ENCODE results near the gene MGAT5B. TPM values are rescaled to one million over a fixed set of nuclear protein-coding genes. Genes with fewer than 3 reads are reported as not detected.

The MGAT5B gene
- total and polyA plus RNA-seq, 2 donors (not counting 1 experiment from before 2014, with no cell fraction given) = 0.15 to 37.8 TPM

DNA sequence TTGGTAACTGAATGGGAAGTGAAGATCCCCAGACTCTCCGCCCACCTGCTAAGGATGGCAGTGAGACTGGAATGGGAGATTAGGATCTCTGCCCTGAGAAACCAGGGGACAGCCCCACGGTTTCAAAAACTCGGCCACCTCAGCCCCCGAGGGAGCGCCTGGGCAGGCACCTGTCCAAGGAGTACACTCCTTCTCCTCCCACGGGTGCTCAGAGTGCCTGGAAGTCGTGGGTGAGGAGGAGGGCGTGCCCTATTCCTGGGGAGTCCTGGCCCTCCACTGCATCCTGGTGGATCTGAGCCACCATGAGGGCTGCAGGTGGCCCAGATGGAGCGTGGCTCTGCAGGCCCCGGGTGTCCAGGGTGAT, 78.5 kb downstream of the MGAT5B start:
- Mint-ChIP-seq H3K27ac (no peak overlapping the region), H3K4me1 (no peaks in the 10 kb centered on the region), H3K27me3 (peaks cover 6% of the 10 kb centered on the region), H3K9me3 (ENCODE audit: insufficient read depth) (no peaks in the 10 kb centered on the region), H3K4me3 (no peak overlapping the region)
- intact Hi-C loops (cut with micrococcal nuclease) = no loop called here
- Histone ChIP-seq H4K20me1 (ENCODE audit: control insufficient read depth, insufficient read depth, low read length, poor library complexity, severe bottlenecking) (no peaks in the 10 kb centered on the region), H3K79me2 (ENCODE audit: control insufficient read depth, insufficient read depth, low read length) (no peaks in the 10 kb centered on the region), H3K4me3 (ENCODE audit: control extremely low read depth in 1 of 5, extremely low read depth in 1 of 5, insufficient read depth in 1 of 5, low read depth in 2 of 5, low read length in 4 of 5) (no peak overlapping the region), H2AFZ (ENCODE audit: insufficient read depth, low read depth, low read length, poor library complexity, severe bottlenecking) (no peak overlapping the region), H3K27ac (ENCODE audit: low read length in 2 of 2) (no peak overlapping the region), H3K4me1 (ENCODE audit: control insufficient read depth in 2 of 2, insufficient read depth in 2 of 2, low read length in 2 of 2) (no peaks in the 10 kb centered on the region), H3K4me2 (replicated peaks; ENCODE audit: low read depth, low read length, poor library complexity, severe bottlenecking) (no peak overlapping the region), H3K9me3 (ENCODE audit: control extremely low read depth in 1 of 3, control insufficient read depth in 2 of 3, insufficient read depth in 1 of 3, low read length in 2 of 3) (no peaks in the 10 kb centered on the region), H3K27me3 (replicated peaks in 1 of 4; ENCODE audit: control extremely low read depth in 1 of 4, control insufficient read depth in 3 of 4, insufficient read depth in 4 of 4, low read length in 3 of 4) (no peaks in the 10 kb centered on the region), H3K36me3 (replicated peaks in 1 of 2; ENCODE audit: control extremely low read depth in 1 of 2, control insufficient read depth in 1 of 2, extremely low read depth in 1 of 2, insufficient read depth in 2 of 2, low read length in 1 of 2) (no peaks in the 10 kb centered on the region), H3K9ac (ENCODE audit: low read length) (no peak overlapping the region)
- TF ChIP-seq, protein P1, sequence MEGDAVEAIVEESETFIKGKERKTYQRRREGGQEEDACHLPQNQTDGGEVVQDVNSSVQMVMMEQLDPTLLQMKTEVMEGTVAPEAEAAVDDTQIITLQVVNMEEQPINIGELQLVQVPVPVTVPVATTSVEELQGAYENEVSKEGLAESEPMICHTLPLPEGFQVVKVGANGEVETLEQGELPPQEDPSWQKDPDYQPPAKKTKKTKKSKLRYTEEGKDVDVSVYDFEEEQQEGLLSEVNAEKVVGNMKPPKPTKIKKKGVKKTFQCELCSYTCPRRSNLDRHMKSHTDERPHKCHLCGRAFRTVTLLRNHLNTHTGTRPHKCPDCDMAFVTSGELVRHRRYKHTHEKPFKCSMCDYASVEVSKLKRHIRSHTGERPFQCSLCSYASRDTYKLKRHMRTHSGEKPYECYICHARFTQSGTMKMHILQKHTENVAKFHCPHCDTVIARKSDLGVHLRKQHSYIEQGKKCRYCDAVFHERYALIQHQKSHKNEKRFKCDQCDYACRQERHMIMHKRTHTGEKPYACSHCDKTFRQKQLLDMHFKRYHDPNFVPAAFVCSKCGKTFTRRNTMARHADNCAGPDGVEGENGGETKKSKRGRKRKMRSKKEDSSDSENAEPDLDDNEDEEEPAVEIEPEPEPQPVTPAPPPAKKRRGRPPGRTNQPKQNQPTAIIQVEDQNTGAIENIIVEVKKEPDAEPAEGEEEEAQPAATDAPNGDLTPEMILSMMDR (IDR thresholded peaks at IDR 0.05) = no peak
- no peak for TF ChIP-seq EZH2 (IDR thresholded peaks at IDR 0.05; ENCODE audit: borderline replicate concordance, insufficient read depth, low read depth, low read length, poor library complexity, severe bottlenecking)
- ATAC-seq (ENCODE audit: low read depth) = no peak
- 77% methylated on average over 9 of the region's 10 CpGs for WGBS (ENCODE audit: insufficient coverage)
- ChIA-PET POLR2A (no interaction called here), CTCF (interaction anchor here (0.6 kb wide), 1 partner anchor 10 kb away, joined by 3 read pairs; no protein-coding TSS in a partner anchor)
- DNase-seq = no peak

DNA sequence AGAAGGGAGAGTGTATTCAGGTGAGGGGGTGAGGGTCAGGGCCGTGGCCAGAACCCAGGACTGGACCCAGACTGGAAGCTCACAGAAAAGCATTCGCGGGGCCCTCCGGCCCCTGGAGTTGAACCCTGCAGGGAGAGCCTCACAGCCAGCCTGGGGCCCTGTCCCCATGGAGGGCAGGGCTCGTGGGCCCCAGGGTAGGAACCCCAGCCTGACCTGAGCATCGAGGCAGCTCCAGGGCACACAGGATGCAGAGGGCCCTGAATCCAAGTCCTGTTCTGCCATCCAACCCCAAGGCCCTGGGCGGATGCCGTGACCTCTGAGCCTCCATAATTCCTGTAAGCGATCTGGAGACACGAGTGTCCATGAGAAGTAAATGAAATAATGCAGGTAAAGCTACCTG, 79.1 kb downstream of the MGAT5B start:
- H3K27me3 Mint-ChIP-seq = peaks cover 6% of the 10 kb centered on the region
- no peak for TF ChIP-seq EZH2 (IDR thresholded peaks at IDR 0.05; ENCODE audit: borderline replicate concordance, insufficient read depth, low read depth, low read length, poor library complexity, severe bottlenecking)
- TF ChIP-seq, protein P1 (IDR thresholded peaks at IDR 0.05) = no peak
- no peak overlapping the region for H3K27ac Mint-ChIP-seq
- H3K9ac ChIP-seq (ENCODE audit: low read length) = no peak overlapping the region
- H3K9me3 ChIP-seq (ENCODE audit: control extremely low read depth in 1 of 3, control insufficient read depth in 2 of 3, insufficient read depth in 1 of 3, low read length in 2 of 3) = no peaks in the 10 kb centered on the region
- no peak overlapping the region for H3K4me3 ChIP-seq (ENCODE audit: control extremely low read depth in 1 of 5, extremely low read depth in 1 of 5, insufficient read depth in 1 of 5, low read depth in 2 of 5, low read length in 4 of 5)
- no peaks in the 10 kb centered on the region for H3K79me2 ChIP-seq (ENCODE audit: control insufficient read depth, insufficient read depth, low read length)
- H3K27ac ChIP-seq (ENCODE audit: low read length in 2 of 2) = no peak overlapping the region
- CTCF ChIA-PET = no interaction called here
- H3K27me3 ChIP-seq (replicated peaks in 1 of 4; ENCODE audit: control extremely low read depth in 1 of 4, control insufficient read depth in 3 of 4, insufficient read depth in 4 of 4, low read length in 3 of 4) = no peaks in the 10 kb centered on the region
- POLR2A ChIA-PET = no interaction called here
- no peak for ATAC-seq (ENCODE audit: low read depth)
- H2AFZ ChIP-seq (ENCODE audit: insufficient read depth, low read depth, low read length, poor library complexity, severe bottlenecking) = no peak overlapping the region
- H3K4me1 Mint-ChIP-seq = no peaks in the 10 kb centered on the region
- H3K4me3 Mint-ChIP-seq = no peak overlapping the region
- intact Hi-C loops (cut with micrococcal nuclease) = no loop called here
- H4K20me1 ChIP-seq (ENCODE audit: control insufficient read depth, insufficient read depth, low read length, poor library complexity, severe bottlenecking) = no peaks in the 10 kb centered on the region
- H3K4me2 ChIP-seq (replicated peaks; ENCODE audit: low read depth, low read length, poor library complexity, severe bottlenecking) = no peak overlapping the region
- no peak for DNase-seq
- no peaks in the 10 kb centered on the region for H3K9me3 Mint-ChIP-seq (ENCODE audit: insufficient read depth)
- no peaks in the 10 kb centered on the region for H3K36me3 ChIP-seq (replicated peaks in 1 of 2; ENCODE audit: control extremely low read depth in 1 of 2, control insufficient read depth in 1 of 2, extremely low read depth in 1 of 2, insufficient read depth in 2 of 2, low read length in 1 of 2)
- WGBS (ENCODE audit: insufficient coverage) = 92% methylated on average over 10 of the region's 10 CpGs
- no peaks in the 10 kb centered on the region for H3K4me1 ChIP-seq (ENCODE audit: control insufficient read depth in 2 of 2, insufficient read depth in 2 of 2, low read length in 2 of 2)

Data from B cell (primary cell).